ENCODE data around the gene TMCO1. TPM values are rescaled to one million over a fixed set of nuclear protein-coding genes. Genes with fewer than 3 reads are reported as not detected.
"Not testable (repeated sequence)": the region's sequence is repeated elsewhere in the genome, so short reads cannot be mapped to it uniquely, and the experiment has no call there.

The TMCO1 gene
- total RNA-seq, 1 donor from 2014 or later: 78.6 TPM

DNA sequence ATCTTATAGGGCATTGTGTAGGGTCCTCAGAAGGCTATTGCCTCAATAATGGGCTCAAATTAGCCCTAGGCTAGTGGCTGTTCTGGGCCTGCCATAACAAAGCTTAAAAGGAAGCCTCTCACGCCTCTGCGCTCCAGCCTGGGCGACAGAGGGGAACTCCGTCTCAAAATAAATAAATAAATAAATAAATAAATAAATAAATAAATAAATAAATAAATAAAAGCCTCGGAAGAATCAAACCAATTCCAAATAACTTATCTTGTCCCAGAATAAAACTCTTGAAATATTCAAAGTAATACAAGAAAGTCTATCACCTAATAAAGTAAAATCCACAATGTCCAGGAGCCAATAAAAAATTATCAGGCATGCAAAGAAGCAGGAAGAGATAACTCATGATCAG is 55.9 kb downstream of the TMCO1 start:
- TF ChIP-seq, protein P1, sequence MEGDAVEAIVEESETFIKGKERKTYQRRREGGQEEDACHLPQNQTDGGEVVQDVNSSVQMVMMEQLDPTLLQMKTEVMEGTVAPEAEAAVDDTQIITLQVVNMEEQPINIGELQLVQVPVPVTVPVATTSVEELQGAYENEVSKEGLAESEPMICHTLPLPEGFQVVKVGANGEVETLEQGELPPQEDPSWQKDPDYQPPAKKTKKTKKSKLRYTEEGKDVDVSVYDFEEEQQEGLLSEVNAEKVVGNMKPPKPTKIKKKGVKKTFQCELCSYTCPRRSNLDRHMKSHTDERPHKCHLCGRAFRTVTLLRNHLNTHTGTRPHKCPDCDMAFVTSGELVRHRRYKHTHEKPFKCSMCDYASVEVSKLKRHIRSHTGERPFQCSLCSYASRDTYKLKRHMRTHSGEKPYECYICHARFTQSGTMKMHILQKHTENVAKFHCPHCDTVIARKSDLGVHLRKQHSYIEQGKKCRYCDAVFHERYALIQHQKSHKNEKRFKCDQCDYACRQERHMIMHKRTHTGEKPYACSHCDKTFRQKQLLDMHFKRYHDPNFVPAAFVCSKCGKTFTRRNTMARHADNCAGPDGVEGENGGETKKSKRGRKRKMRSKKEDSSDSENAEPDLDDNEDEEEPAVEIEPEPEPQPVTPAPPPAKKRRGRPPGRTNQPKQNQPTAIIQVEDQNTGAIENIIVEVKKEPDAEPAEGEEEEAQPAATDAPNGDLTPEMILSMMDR (IDR thresholded peaks at IDR 0.05): no peak
- no peaks in the 10 kb centered on the region for H3K4me1 ChIP-seq
- DNase-seq: no peak
- H3K36me3 ChIP-seq: no peaks in the 10 kb centered on the region
- no peaks in the 10 kb centered on the region for H3K27me3 ChIP-seq
- H3K27ac ChIP-seq: no peak overlapping the region
- no peak overlapping the region for H3K4me3 ChIP-seq
- intact Hi-C loops (cut with DNase I): no loop called here
- no peak for ATAC-seq
- no peaks in the 10 kb centered on the region for H3K9me3 ChIP-seq

DNA sequence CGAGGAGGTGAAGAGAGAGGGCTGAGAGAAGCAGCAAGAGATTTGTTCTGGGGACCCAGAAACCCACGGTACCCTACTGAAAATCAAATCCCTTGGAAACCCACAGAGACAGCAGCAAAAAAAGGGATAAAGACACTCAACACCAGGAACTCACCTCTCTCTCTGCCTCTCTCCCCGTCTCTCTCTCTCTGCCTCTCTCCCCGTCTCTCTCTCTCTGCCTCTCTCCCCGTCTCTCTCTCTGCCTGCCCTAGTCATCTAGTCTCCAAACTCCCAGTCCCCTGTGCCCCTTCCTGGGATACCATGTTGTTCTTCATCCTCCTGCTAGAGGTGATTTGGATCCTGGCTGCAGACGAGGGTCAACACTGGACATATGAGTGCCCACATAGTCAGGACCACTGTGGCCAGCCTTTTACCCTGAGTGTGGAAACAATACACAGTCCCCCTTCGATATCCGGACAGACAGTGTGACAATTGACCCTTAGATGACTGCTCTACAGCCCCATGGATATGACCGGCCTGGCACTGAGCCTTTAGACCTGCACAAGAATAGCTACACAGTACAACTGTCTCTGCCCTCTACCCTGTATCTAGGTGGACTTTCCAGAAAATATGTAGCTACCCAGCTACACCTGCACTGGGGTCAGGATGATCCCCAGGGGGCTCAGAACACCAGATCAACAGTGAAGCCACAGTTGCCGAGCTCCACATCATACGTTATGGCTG is 60.5 kb downstream of the TMCO1 start:
- intact Hi-C loops (cut with DNase I): no loop called here
- peaks cover 6% of the 10 kb centered on the region for H3K27me3 ChIP-seq
- H3K9me3 ChIP-seq: no peaks in the 10 kb centered on the region
- DNase-seq (no peak), ATAC-seq (no peak)
- no peaks in the 10 kb centered on the region for H3K36me3 ChIP-seq
- H3K27ac ChIP-seq: no peak overlapping the region
- H3K4me3 ChIP-seq: no peak overlapping the region
- no peaks in the 10 kb centered on the region for H3K4me1 ChIP-seq
- TF ChIP-seq, protein P1 (IDR thresholded peaks at IDR 0.05): no peak

DNA sequence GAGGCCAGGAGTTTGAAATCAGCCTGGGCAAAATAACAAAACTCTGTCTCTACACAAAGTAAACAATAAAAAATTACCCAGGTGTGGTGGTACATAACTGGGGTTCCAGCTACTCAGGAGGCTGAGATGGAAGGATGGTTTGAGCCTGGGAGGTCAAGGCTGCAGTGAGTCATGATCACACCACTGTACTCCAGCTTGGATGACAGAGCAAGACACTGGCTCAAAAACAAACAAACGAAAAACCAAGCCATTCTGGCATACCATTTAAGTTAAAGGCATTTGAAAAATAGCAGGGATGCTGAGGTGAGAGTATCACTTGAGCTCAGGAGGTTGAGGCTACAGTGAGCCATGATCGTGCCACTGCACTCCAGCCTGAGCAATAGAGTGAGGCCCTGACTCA is 65.0 kb downstream of the TMCO1 start:
- no peak overlapping the region for H3K27ac ChIP-seq
- H3K9me3 ChIP-seq: no peaks in the 10 kb centered on the region
- intact Hi-C loops (cut with DNase I): no loop called here
- H3K4me3 ChIP-seq: no peak overlapping the region
- ATAC-seq (no peak), DNase-seq (no peak)
- no peaks in the 10 kb centered on the region for H3K36me3 ChIP-seq
- TF ChIP-seq, protein P1 (IDR thresholded peaks at IDR 0.05): no peak
- peaks cover 6% of the 10 kb centered on the region for H3K27me3 ChIP-seq
- H3K4me1 ChIP-seq: no peaks in the 10 kb centered on the region

- H3K4me3 ChIP-seq; H3K9me3 ChIP-seq; H3K36me3 ChIP-seq; H3K27me3 ChIP-seq; DNase-seq; ATAC-seq; H3K4me1 ChIP-seq; intact Hi-C loops (cut with DNase I); H3K27ac ChIP-seq: not testable (repeated sequence)
These were observed 66.7 kb downstream of the TMCO1 start for GRCh38 chr1:165701922-165702321.

- intact Hi-C loops (cut with DNase I): no loop called here
- DNase-seq (no peak), ATAC-seq (no peak)
- Histone ChIP-seq H3K4me1 (peaks cover 22% of the 10 kb centered on the region), H3K27ac (no peak overlapping the region), H3K9me3 (no peaks in the 10 kb centered on the region), H3K27me3 (no peaks in the 10 kb centered on the region), H3K4me3 (no peak overlapping the region), H3K36me3 (no peaks in the 10 kb centered on the region)
- TF ChIP-seq, protein P1 (IDR thresholded peaks at IDR 0.05): no peak
These were observed 69.1 kb downstream of the TMCO1 start for GRCh38 chr1:165699577-165699976.

DNA sequence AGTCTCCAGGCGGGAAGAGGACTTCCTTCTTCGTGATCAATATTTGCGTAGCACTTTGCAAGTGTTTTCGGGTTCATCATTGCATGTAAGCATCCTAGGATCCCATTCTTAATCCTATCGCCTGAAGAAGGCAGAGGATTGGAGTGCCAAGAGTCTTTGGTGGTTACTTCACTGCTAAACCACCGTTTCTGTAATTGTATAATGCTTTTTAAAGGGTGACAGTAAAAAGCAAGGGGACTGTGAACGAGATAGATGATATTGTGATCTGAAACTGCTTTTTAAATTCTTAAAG is 70.0 kb downstream of the TMCO1 start:
- peaks cover 22% of the 10 kb centered on the region for H3K4me1 ChIP-seq
- peak overlapping the region; percentile 71 for H3K4me3 ChIP-seq
- no peaks in the 10 kb centered on the region for H3K36me3 ChIP-seq
- H3K27me3 ChIP-seq: no peaks in the 10 kb centered on the region
- TF ChIP-seq, protein P1 (IDR thresholded peaks at IDR 0.05): no peak
- intact Hi-C loops (cut with DNase I): no loop called here
- ATAC-seq (no peak), DNase-seq (no peak)
- peak overlapping the region; percentile 96 for H3K27ac ChIP-seq
- H3K9me3 ChIP-seq: no peaks in the 10 kb centered on the region
